HG02885 (cell line): ENCODE data around the gene RTEL1.
"Not testable (repeated sequence)": the region's sequence is repeated elsewhere in the genome, so short reads cannot be mapped to it uniquely, and the experiment has no call there.

Experiments used
- ATAC-seq: cut with Tn5 transposase; IDR thresholded peaks from one replicate; pipeline ENCODE4 v1.9.1; 2021; ENCODE audit warnings: mild to moderate bottlenecking; ENCODE audit not compliant: unreplicated experiment, poor library complexity

The RTEL1 gene, protein sequence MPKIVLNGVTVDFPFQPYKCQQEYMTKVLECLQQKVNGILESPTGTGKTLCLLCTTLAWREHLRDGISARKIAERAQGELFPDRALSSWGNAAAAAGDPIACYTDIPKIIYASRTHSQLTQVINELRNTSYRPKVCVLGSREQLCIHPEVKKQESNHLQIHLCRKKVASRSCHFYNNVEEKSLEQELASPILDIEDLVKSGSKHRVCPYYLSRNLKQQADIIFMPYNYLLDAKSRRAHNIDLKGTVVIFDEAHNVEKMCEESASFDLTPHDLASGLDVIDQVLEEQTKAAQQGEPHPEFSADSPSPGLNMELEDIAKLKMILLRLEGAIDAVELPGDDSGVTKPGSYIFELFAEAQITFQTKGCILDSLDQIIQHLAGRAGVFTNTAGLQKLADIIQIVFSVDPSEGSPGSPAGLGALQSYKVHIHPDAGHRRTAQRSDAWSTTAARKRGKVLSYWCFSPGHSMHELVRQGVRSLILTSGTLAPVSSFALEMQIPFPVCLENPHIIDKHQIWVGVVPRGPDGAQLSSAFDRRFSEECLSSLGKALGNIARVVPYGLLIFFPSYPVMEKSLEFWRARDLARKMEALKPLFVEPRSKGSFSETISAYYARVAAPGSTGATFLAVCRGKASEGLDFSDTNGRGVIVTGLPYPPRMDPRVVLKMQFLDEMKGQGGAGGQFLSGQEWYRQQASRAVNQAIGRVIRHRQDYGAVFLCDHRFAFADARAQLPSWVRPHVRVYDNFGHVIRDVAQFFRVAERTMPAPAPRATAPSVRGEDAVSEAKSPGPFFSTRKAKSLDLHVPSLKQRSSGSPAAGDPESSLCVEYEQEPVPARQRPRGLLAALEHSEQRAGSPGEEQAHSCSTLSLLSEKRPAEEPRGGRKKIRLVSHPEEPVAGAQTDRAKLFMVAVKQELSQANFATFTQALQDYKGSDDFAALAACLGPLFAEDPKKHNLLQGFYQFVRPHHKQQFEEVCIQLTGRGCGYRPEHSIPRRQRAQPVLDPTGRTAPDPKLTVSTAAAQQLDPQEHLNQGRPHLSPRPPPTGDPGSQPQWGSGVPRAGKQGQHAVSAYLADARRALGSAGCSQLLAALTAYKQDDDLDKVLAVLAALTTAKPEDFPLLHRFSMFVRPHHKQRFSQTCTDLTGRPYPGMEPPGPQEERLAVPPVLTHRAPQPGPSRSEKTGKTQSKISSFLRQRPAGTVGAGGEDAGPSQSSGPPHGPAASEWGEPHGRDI (N-terminal part only)

DNA sequence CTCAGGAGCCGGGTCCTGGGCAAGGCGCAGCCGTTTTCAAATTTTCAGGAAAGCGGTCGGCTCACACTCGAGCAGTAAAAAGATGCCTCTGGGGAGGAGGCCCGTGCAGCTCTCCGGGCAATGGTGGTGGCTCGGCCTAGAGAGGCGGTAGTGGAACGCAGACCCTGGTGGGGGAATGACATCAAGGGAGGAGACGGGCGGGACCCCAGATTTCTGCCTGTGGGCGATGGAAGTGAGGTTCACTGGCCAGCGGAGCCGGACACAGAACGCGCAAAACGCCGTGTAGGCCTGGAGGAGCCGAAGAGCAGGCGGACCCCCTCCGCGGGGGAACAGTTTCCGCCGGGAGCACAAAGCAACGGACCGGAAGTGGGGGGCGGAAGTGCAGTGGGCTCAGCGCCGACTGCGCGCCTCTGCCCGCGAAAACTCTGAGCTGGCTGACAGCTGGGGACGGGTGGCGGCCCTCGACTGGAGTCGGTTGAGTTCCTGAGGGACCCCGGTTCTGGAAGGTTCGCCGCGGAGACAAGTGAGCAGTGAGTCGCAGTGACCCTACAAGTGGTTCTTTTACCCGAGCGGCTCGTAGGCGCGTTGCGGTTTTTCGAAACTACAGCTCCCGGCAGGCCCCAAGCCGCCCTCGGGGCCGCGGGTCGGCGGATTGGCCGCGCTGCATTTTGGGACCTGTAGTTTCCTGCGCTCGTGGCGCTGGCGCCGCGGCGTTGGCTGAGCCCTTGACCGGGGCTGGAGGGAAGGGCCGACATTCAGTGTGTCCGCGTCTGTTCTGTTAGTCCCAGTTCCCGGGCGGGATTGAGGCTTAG is at the start of gene RTEL1:
RTEL1 (plus strand) TSS at position 376 of the 812 bp plus-strand sequence. CDS start 1,091 bp downstream, outside the sequence.
- ATAC-seq = peak; percentile 86

DNA sequence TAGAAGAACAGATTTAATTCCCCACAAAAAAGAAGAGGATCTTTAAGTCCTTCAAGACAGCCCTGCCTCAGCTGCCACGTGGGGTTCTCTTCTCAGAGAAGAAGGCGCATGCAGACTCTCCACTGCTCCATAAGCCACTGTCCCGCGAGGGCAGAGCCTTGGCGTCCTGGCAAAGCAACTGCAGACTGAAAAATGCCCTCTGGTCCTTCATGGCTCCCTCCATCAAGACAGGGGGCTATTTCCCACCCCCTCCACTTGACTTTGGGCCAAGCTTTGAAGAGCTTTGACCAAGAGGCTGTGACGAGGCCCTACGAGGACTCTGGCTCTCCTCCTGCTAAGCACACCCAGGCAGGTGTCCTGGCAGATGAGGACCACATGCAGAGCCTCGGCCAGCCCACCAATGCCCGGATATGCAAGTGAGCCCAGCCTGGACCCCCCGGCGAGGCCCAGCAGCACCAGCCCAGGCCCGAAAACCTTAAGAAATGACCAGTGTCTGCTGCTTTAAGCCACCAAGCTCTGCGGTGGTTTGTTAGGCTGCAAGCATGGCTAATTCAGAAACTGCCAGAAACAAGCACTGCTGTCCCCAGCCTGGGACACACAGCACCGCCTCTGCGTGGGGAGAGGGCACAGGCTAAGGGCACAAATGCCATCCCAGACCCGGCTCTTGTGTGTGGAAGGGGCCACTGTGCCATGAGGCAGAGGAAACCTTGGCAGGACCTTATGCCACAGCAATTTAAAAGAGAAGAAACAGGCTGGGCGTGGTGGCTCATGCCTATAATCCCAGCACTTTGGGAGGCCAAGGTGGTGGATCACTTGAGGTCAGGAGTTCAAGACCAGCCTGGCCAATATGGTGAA is 47.3 kb upstream of the RTEL1 start:
- ATAC-seq = no peak

DNA sequence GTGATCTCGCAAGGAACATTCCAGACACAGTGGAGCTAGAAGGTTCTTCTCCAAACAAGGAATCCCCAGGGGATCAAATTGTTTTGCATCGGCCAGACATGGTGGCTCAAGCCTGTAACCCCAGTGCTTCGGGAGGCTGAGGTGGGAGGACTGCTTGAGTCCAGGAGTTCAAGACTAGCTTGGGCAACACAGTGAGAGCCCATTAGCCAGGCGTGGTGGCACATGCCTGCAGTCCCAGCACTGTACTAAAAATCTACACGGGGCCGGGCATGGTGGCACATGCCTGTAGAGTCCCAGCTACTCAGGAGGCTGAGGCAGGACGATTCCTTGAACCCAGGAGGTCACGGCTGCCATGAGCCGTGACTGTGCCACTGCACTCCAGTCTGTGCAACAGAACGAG is 46.5 kb upstream of the RTEL1 start:
- ATAC-seq = no peak

DNA sequence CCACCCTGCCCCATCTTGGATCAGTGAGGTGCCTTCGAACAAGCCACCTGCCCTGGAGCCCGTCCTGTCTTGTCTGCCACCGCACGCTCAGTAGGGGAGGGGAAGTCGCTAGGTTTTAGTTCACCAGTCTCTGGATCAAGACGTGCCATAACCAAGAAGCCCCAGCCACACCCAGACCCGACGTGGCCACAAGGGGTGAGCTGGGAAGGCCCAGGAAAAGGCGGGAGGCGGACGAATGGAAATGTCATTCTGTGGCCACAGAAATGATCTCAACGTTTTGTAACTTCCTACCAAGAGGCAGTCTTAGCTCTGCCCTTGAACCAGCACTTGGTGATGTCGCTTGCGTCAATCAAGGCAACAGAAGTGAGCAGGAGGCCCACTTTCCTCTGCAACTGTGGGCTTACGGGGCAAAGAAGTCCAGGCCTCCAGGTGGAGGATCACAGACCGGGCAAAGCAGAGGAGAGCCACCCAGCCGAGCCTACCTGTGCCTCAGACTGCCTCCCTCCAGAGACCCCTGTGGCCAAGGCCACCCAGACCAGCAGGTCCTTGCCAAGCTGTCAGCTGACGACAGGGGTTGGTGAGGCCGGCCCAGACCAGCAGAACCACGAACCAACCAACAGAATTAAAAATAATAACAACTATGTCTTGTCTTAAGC is 45.7 kb upstream of the RTEL1 start:
- no peak for ATAC-seq

DNA sequence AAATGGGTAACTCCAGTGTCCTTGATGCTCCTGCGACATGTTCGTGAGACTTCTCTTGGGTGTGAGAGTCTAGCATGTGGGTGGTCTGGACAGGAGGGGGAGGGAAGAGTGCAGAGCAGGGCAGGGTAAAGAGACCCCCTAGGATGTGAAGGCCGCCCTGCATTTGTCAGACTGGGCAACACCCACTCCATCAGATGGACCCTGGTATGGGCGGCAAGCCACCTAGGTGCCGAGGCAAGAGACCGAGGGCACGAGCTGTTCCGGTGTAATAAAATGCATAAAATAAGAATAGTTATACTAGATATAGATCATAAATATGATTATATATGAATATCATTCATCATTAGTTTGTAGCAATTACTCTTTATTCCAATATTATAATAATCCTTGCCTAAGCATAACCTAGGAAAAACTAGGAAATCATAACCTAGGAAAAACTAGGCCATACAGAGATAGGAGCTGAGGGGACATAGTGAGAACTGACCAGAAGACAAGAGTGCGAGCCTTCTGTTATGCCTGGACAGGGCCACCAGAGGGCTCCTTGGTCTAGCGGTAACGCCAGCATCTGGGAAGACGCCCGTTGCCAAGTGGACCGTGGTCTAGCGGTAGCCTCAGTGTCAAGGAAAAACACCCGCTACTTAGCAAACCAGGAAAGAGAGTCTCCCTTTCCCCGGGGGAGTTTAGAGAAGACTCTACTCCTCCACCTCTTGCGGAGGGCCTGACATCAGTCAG is 44.1 kb upstream of the RTEL1 start:
- ATAC-seq = not testable (repeated sequence)

DNA sequence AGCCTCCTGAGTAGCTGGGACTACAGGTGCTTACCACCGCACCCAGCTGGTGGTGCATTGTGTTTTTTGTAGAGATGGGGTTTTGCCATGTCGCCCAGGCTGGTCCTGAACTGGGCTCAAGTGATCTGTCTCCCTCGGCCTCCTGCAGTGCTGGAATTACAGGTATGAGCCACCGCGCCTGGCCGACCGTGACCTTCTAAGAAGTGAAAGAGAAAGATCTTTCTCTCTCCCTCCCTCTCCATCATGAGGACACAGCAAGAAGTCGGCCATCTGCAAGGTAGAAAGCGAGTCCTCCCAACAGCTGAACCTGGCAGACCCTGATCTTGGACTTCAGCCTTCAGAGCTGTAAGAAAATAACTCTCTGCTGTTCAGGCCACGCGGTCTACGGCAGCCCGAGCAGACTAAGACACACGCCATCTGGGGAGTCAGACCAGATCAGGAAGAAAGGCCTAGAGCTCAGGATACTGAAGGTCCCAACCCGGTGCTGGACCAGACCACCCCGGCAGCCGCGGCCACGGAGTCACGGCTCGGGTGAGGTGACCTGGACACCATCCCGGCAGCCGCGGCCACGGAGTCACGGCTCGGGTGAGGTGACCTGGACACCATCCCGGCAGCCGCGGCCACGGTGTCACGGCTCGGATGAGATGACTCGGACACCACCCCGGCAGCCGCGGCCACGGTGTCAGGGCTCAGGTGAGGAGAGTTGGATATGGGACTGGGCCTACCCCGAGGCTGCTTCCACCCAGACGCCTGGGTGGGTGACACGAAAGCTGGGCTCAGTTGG is 40.8 kb upstream of the RTEL1 start:
- ATAC-seq = no peak

DNA sequence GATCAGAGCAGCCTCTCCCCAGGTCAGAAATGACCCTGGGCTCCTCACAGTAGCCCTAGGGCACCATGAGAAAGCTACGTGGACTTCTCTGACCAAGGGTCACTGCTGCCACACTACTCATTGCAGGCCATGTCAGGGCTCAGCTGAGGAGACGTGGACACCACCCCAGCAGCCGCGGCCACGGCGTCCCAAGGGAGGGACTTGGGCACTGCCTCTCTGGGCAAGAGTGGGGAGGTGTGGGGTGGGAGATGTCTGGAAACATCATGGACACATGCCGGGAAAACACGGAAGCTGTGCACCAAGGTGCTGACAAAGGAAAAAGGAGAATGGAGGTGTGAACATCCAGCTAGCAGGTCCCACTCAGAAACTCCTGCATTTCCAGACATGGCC is 40.2 kb upstream of the RTEL1 start:
- ATAC-seq = no peak

DNA sequence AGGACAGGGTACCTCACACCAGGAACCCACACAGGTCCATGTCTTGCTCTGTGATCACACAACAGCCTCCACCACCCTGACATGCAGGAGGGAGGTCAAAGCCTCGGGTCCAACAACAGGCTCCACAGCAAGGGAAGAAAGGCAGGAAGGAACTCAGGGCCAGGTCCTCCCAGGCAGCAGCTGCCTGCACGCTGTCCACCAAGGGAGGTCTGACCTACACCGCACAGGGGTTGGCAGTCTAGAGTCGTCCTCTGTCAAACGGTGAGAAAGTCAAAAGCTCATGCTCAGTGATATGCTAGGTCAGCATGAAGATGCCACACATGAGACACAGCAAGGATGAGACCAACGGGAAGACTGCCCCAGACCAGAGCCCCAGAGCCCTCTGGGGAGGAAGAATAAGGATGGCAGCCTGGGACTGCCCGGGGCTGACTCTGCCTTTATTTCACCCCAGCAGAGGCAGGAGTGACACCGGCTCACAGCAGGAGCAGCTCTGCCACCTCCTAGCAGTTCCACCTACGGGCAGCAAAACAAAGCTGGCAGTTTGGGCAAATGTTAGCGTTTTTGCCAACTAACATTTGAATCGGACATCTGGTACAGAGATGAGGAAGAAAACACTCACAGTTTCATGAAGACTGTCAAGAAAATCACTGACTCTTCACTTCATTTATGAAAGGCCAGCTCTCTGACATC is 39.7 kb upstream of the RTEL1 start:
- ATAC-seq = no peak

DNA sequence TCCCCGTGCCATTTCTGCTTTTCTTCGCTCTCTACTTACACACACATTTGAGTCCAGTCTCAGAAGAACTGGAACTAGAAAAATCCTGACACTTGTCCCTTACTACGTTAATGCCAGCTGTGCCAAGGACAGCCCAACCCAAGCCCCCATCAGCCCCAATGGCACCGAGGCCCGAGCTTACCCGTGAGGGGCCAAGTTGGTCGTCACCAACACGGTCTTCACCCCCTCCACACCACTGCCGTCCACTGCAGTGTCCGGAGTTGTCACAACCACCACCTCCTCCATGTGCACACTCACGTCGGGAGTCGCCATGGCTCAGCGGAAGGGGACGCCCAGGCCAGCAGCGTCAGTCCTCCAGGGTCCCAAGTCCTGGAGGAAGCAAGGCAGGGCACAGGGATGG is 39.0 kb upstream of the RTEL1 start:
- no peak for ATAC-seq

DNA sequence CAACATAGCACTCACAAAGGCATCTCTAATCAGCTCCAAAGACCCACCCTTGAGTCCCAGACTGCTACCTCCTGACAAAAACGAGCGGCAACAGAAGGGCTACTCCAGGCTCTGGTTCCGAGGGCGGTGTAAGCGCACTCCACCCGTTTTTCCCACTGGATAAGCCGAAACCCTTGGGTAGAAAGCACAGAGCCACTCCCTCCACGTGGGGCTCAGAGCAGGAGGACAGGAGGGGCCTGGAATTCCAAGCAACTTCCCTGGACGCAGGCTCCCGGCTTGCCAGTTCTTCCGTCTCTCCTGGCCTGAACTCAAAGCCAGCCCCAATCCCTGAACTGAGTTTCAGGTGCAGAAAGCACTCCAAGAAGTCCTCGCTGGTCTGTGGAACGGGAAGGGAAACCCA is 38.6 kb upstream of the RTEL1 start:
- no peak for ATAC-seq

DNA sequence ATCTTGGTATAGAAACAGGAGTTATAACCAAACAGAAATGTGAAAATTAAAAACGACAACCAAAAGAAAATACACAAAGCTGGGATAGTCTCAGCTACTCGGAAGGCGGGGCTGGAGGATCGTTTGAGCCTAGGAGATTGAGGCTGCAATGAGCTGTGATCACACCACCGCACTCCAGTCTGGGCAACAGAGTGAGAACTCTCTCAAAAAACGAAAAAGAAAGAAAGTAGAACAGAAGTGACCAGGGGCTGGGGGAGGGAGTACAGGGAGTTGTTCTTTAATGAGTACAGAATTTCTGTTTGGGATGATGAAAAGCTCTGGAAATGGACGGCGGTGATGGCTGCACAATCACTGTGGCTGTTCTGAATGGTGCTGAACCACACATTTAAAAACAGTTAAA is 37.1 kb upstream of the RTEL1 start:
- ATAC-seq = no peak

DNA sequence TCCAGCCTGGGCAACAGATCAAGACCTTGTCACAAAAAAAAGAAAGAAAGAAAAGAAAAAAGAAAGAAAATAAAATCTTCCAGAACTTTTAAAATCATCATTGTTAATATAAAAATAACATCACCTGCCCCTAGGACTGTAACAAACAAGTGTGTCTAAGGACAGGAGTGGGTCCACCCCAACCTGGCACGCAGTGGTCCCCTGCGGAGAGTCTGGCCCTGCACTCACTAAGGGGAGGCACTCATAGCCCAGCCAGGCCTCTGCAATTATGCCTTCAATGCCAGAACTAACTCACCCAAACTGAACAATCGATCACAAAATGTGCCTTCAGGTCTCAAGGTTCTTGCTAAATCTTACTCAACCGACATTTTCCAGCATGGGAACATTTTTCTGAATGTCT is 36.0 kb upstream of the RTEL1 start:
- ATAC-seq = no peak

DNA sequence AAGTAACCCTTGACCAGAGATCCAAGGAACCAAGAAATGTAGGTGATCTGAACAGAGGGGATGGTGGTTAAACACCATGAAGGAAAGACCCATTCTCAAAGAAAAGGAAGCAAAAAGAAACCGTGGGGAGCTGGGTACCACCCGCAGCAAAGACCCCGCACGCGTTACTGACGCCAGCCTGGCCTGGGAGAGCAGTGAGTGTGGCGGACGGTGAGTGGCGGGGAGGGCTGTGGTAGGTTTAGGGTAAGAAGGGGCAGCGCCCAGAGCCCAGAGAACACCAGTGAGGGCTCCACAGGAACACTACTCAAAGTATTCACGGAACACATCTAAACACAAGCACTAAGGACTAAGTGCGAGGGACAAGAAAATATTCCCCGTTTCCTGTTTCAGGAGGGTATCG is 35.4 kb upstream of the RTEL1 start:
- no peak for ATAC-seq

DNA sequence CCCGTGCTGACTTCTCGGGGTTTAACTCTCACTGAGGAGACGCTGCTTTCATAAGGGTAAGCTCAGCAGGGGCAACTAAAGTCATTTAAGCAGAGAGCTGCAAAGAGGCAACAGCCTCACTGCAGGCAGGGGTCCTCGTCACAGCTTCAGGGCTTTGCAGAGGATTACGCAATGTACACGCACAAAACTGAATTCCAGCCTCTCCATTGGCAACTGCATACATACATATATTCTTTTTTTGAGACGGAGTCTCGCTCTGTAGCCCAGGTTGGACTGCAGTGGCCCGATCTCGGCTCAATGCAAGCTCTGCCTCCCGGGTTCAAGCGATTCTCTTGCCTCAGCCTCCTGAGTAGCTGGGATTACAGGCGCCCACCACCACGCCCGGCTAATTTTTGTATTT is 33.6 kb upstream of the RTEL1 start:
- ATAC-seq = no peak

DNA sequence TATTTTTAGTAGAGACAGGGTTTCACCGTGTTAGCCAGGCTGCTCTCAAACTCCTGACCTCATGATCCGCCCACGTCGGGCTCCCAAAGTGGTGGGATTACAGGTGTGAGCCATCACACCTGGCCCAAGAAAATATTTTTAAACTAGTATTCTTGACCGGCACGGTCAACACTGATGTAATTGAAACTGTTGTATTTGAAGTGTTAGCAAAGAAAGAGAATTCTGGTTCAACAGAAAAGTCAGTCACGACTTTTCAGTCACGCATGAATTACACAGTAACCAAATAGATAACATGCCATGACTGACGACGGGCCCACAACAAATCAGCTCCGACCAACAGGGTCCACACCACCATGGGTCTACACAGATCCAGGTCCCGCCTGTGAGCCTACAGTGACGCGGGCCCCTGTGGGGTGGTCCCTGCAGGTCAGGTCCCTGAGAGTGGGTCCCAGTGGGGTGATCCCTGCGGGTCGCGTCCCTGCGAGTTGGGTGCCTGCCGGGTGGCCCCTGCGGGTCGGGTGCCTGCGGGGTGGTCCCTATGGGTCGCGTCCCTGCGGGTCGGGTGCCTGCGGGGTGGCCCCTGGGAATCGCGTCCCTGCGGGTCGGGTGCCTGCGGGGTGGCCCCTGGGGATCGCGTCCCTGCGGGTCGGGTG is 32.2 kb upstream of the RTEL1 start:
- no peak for ATAC-seq
